ENCODE data around the gene ACSF3.

ACSF3 gene

GRCh38 chr16:89194340-89195311, 101.0 kb downstream of the ACSF3 start:
- DNase-seq = no peak

- no peak for DNase-seq
Measured at GRCh38 chr16:89195521-89196171, 102.0 kb downstream of the ACSF3 start.

- no peak for DNase-seq
Measured at GRCh38 chr16:89197033-89197632, 103.5 kb downstream of the ACSF3 start.

GRCh38 chr16:89197633-89198416, 104.2 kb downstream of the ACSF3 start:
- no peak for DNase-seq

GRCh38 chr16:89198417-89199240, 105.0 kb downstream of the ACSF3 start:
- no peak for DNase-seq

- DNase-seq = no peak
Measured at GRCh38 chr16:89199241-89200123, 105.8 kb downstream of the ACSF3 start.

- no peak for DNase-seq
Measured at GRCh38 chr16:89200124-89200849, 106.6 kb downstream of the ACSF3 start, which contains the start of gene SLC22A31. Gene SLC22A31 (minus strand): TSS chr16:89200537. CDS start chr16:89200501, 36 bp downstream.

GRCh38 chr16:89200850-89201411, 107.3 kb downstream of the ACSF3 start:
- DNase-seq = no peak

GRCh38 chr16:89201439-89202377, 108.1 kb downstream of the ACSF3 start:
- DNase-seq = peak; percentile 46 to 86 (median 76)

GRCh38 chr16:89202422-89203215, 109.0 kb downstream of the ACSF3 start:
- no peak for DNase-seq
